Endodermal cell (in vitro differentiated cells): ENCODE data around the gene MYO7A. TPM values are rescaled to one million over a fixed set of nuclear protein-coding genes. Genes with fewer than 3 reads are reported as not detected.

Experiments
- DNase-seq: peaks from one replicate; pipeline ENCODE4 v3.0.0-alpha.2; 2017
- H3K27ac ChIP-seq: 2 replicates; pipeline ENCODE4 v1.5.1; 2013; ENCODE audit warnings: mild to moderate bottlenecking, low read depth, low read length, moderate library complexity
- H3K27me3 ChIP-seq: 2 replicates; pipeline ENCODE4 v1.6.1; 2013; ENCODE audit warnings: mild to moderate bottlenecking, low read length, moderate library complexity; ENCODE audit not compliant: insufficient read depth, control insufficient read depth, poor library complexity, severe bottlenecking
- H3K36me3 ChIP-seq: 2 replicates; pipeline ENCODE4 v1.7.0; 2013; ENCODE audit warnings: mild to moderate bottlenecking, low read length, moderate library complexity; ENCODE audit not compliant: control insufficient read depth, insufficient read depth
- H3K4me1 ChIP-seq: one replicate; pipeline ENCODE4 v1.7.0; 2013; ENCODE audit warnings: low read length; ENCODE audit not compliant: control insufficient read depth, insufficient read depth
- H3K4me3 ChIP-seq: 2 replicates; pipeline ENCODE4 v1.5.1; 2013; ENCODE audit warnings: mild to moderate bottlenecking, low read length, moderate library complexity
- H3K9ac ChIP-seq: 2 replicates; pipeline ENCODE4 v1.6.1; 2013; ENCODE audit warnings: mild to moderate bottlenecking, low read length, moderate library complexity; ENCODE audit not compliant: poor library complexity, severe bottlenecking; ENCODE audit errors: extremely low read depth
- H3K9me3 ChIP-seq: 2 replicates; pipeline ENCODE4 v1.6.1; 2013; ENCODE audit warnings: mild to moderate bottlenecking, low read length, moderate library complexity; ENCODE audit not compliant: control insufficient read depth
- H3K27ac Mint-ChIP-seq: 2 replicates; pipeline ENCODE4 v1.8.0; 2020; ENCODE audit warnings: mixed read lengths
- H3K27me3 Mint-ChIP-seq: 2 replicates; pipeline ENCODE4 v1.8.0; 2021; ENCODE audit warnings: mild to moderate bottlenecking, mixed read lengths; ENCODE audit not compliant: insufficient read depth
- H3K36me3 Mint-ChIP-seq: 2 replicates; pipeline ENCODE4 v1.8.0; 2020; ENCODE audit warnings: low read depth, mixed read lengths
- H3K4me1 Mint-ChIP-seq: 2 replicates; pipeline ENCODE4 v1.8.0; 2020; ENCODE audit warnings: mixed read lengths
- H3K4me3 Mint-ChIP-seq: 2 replicates; pipeline ENCODE4 v1.8.0; 2020; ENCODE audit warnings: mild to moderate bottlenecking, moderate library complexity, mixed read lengths
- H3K9me3 Mint-ChIP-seq: 2 replicates; pipeline ENCODE4 v1.8.0; 2020; ENCODE audit warnings: mild to moderate bottlenecking, mixed read lengths
- CTCF ChIP-seq: fragments of 200-600 bp; sonication (generic); conservative IDR thresholded peaks from 2 replicates; pipeline ENCODE4 v1.5.0; 2021; ENCODE audit warnings: antibody characterized with exemption, mild to moderate bottlenecking
- WGBS, 2 experiments: methylation state at CpG; one replicate each; pipeline versions ENCODE4 v1.1.5 to v1.1.7; 2013; ENCODE audit warnings: missing lambda C conversion rate in 2 of 2, mixed read lengths in 1 of 2; ENCODE audit not compliant: insufficient coverage in 1 of 2, insufficient read length in 1 of 2; 5-methylcytosine and 5-hydroxymethylcytosine counted together
- total RNA-seq, 2 donors: library from RNA; stranded (reverse); fragmentation: NEBNext Ultra II Directional in 1 of 2; extraction: Animal tissue kit (Norgen Biotek cat#: 25700) in 1 of 2; gene quantifications; 2 replicates in 1 of 2; 3 replicates in 1 of 2; pipeline ENCODE4 v1.2.1, GENCODE V29; 2021

The MYO7A gene
- total RNA-seq, 2 donors from 2014 or later = 2.4 to 2.7 TPM

- H3K4me1 ChIP-seq = no peaks in the 10 kb centered on the region
- no peak overlapping the region for H3K27ac ChIP-seq
- no peak for TF ChIP-seq CTCF
- no peaks in the 10 kb centered on the region for H3K9me3 ChIP-seq
- WGBS, 2 experiments = 80 to 90% methylated on average over 1 to 8 of the region's 11 CpGs
- H3K27me3 ChIP-seq = peaks cover 8% of the 10 kb centered on the region
- Mint-ChIP-seq H3K4me3 (no peak overlapping the region), H3K36me3 (no peaks in the 10 kb centered on the region), H3K27me3 (peaks cover 21% of the 10 kb centered on the region), H3K4me1 (peaks cover 6% of the 10 kb centered on the region), H3K9me3 (no peaks in the 10 kb centered on the region), H3K27ac (no peak overlapping the region)
- DNase-seq = no peak
- H3K9ac ChIP-seq = no peak overlapping the region
- no peak overlapping the region for H3K4me3 ChIP-seq
- H3K36me3 ChIP-seq = no peaks in the 10 kb centered on the region
These were observed 23.9 kb downstream of the MYO7A start for GRCh38 chr11:77151804-77152509.

- no peak for DNase-seq
- Histone ChIP-seq H3K4me3 (no peak overlapping the region), H3K27ac (no peak overlapping the region), H3K4me1 (no peaks in the 10 kb centered on the region), H3K9me3 (no peaks in the 10 kb centered on the region), H3K9ac (no peak overlapping the region), H3K27me3 (no peaks in the 10 kb centered on the region), H3K36me3 (no peaks in the 10 kb centered on the region)
- Mint-ChIP-seq H3K4me3 (no peak overlapping the region), H3K9me3 (no peaks in the 10 kb centered on the region), H3K27ac (no peak overlapping the region), H3K36me3 (no peaks in the 10 kb centered on the region), H3K4me1 (peaks cover 6% of the 10 kb centered on the region), H3K27me3 (peaks cover 13% of the 10 kb centered on the region)
- no peak for TF ChIP-seq CTCF
- WGBS, 2 experiments = 86 to 92% methylated on average over 6 of the region's 6 CpGs
These were observed 24.8 kb downstream of the MYO7A start for GRCh38 chr11:77152846-77153245.

DNA sequence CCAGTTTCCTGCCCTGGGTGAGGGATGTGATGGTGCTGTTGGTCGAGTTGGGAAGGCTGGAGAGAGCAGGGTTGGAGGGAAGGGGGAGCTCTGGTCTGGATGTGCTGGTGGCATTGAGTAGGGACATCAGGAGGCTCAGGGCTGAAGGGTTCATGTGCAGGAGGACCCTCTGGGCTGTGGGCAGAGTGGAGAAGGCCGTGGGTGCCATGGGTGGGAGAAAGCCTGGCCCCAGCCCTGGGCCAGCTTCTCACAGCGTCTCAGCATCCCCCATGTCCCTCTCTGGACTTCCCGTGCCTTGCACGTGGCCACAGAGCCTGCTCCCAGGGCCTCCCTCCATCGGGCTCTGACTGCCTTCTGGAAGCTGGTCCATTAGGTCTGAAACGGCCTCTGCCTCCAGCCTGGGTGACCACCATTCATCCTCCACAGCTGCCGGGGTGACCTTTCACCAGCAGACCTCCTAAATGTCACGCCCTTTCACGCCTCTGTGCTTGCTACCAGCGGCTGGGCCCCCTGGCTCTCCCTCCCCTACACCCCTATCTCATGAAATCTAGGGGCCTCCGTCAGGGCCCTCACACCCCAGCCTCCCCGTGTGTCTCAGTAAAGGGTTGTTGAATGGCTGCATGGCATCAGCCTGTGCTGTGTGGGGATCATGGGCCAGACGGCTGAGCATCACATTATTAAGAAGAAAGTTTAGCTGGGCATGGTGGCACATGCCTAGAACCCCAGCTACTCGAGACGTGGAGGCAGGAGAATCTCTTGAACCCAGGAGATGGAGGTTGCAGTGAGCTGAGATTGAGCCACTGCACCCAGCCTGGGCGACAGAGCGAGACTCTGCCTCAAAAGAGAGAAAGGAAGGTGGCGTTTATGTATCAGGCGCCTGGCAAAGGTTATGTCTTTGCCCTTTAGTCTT lies 25.5 kb downstream of the MYO7A start:
- Histone ChIP-seq H3K4me1 (no peaks in the 10 kb centered on the region), H3K9me3 (no peaks in the 10 kb centered on the region), H3K9ac (no peak overlapping the region), H3K27ac (no peak overlapping the region), H3K4me3 (no peak overlapping the region), H3K27me3 (no peaks in the 10 kb centered on the region), H3K36me3 (no peaks in the 10 kb centered on the region)
- DNase-seq = no peak
- Mint-ChIP-seq H3K27ac (no peak overlapping the region), H3K27me3 (peaks cover 9% of the 10 kb centered on the region), H3K4me3 (no peak overlapping the region), H3K36me3 (no peaks in the 10 kb centered on the region), H3K9me3 (no peaks in the 10 kb centered on the region), H3K4me1 (peaks cover 2% of the 10 kb centered on the region)
- 91 to 92% methylated on average over 14 to 20 of the region's 20 CpGs for WGBS, 2 experiments
- no peak for TF ChIP-seq CTCF
